ENCODE data around the gene CMTM2. TPM values are rescaled to one million over a fixed set of nuclear protein-coding genes. Genes with fewer than 3 reads are reported as not detected.

Gene CMTM2
- total RNA-seq, 1 donor from 2014 or later, result not detected

DNA sequence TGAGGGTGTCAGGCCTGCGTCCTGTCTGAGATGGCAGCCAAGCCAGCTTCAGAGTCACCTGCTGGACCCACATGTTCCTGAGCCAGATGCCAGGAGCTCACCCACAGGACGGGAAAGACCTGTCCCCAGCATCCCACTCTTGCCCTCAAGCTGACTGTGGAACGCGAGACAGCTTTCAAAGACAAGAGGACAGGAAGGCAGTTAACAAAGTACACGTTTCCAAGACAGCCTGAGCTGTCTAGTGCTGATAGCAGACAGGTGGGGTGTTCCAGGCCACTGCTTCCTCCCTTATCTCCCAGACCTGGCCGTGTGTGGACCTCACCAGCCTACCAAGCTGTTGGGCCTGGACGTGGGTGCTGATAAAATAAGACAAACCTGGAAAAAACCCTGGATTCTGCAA, 38.5 kb downstream of the CMTM2 start:
- Histone ChIP-seq H3K4me1 (peaks cover 23% of the 10 kb centered on the region), H3K4me3 (no peak overlapping the region), H3K27me3 (ENCODE audit: low read depth) (no peaks in the 10 kb centered on the region), H3K9me3 (replicated peaks) (no peaks in the 10 kb centered on the region), H3K27ac (replicated peaks) (no peak overlapping the region), H3K36me3 (peaks cover 17% of the 10 kb centered on the region)
- intact Hi-C loops (cut with micrococcal nuclease), result no loop called here
- DNase-seq, result no peak
- TF ChIP-seq CTCF (IDR thresholded peaks at IDR 0.05; ENCODE audit: borderline replicate concordance), result no peak

DNA sequence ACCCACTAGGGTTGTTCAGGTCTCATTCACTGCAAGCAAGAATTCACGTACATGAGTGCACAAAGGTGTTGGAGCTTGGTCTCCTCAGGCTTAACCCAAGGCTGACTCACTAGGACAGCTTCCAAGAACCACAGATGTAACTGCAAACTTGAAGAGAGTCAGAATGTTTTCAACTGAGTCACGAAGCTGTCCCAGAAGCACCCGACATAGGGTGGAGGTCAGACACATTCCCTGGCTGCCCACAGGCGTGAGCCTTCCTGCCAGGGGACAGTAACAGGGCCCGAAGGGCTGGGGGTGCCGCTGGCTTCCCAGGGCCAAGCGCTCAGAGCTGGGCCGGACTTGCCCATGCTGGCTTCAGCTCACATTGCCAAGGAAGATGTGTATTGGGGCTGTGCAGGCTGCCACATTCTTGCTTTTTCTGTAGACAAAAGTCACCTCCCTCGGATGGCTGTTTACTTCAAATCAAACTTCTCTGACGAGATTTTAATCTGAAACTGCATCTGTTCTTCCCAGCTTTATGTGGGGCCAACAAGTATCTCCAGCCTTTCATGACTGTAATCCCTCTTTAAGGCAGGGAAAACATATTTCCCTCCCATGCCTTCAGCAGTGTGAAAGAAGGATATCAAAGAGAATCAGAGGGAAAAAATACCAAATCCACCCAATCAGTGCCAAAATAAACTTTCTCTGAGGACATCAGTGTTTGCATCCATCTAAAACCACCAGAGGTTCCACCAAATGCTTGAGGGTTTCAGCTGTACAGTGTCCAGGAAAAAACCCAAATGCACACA, 39.5 kb downstream of the CMTM2 start:
- Histone ChIP-seq H3K27ac (replicated peaks) (no peak overlapping the region), H3K36me3 (peaks cover 11% of the 10 kb centered on the region), H3K27me3 (ENCODE audit: low read depth) (no peaks in the 10 kb centered on the region), H3K4me1 (peaks cover 30% of the 10 kb centered on the region), H3K4me3 (no peak overlapping the region), H3K9me3 (replicated peaks) (no peaks in the 10 kb centered on the region)
- no peak for TF ChIP-seq CTCF (IDR thresholded peaks at IDR 0.05; ENCODE audit: borderline replicate concordance)
- intact Hi-C loops (cut with micrococcal nuclease), result no loop called here
- no peak for DNase-seq

GRCh38 chr16:66619534-66620428, 40.5 kb downstream of the CMTM2 start:
- no peaks in the 10 kb centered on the region for H3K9me3 ChIP-seq (replicated peaks)
- no peak overlapping the region for H3K27ac ChIP-seq (replicated peaks)
- TF ChIP-seq CTCF (IDR thresholded peaks at IDR 0.05; ENCODE audit: borderline replicate concordance), result no peak
- intact Hi-C loops (cut with micrococcal nuclease), result no loop called here
- peaks cover 11% of the 10 kb centered on the region for H3K36me3 ChIP-seq
- no peak overlapping the region for H3K4me3 ChIP-seq
- no peak for DNase-seq
- no peaks in the 10 kb centered on the region for H3K27me3 ChIP-seq (ENCODE audit: low read depth)
- peaks cover 30% of the 10 kb centered on the region for H3K4me1 ChIP-seq

DNA sequence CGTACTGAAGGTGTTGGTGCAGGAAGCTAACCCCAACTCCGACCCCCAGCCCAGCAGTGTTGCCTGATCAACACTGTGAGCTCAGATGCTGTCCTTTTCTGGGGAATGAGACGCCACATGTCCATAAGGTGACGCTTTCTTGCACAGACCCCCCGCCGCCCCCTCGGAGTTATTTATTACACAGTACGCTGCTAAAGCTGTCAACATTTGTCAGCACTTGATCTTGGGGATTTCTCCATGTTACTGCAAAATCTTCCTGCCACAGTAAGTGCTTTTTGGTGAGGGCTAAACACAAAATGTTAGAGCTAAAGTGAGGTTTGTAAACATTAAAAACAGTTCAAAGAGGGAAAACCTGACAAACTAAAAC, 41.1 kb downstream of the CMTM2 start:
- Histone ChIP-seq H3K27ac (replicated peaks) (no peak overlapping the region), H3K36me3 (peaks cover 11% of the 10 kb centered on the region), H3K27me3 (ENCODE audit: low read depth) (no peaks in the 10 kb centered on the region), H3K9me3 (replicated peaks) (no peaks in the 10 kb centered on the region), H3K4me1 (peaks cover 30% of the 10 kb centered on the region), H3K4me3 (no peak overlapping the region)
- no peak for DNase-seq
- no peak for TF ChIP-seq CTCF (IDR thresholded peaks at IDR 0.05; ENCODE audit: borderline replicate concordance)
- intact Hi-C loops (cut with micrococcal nuclease), result no loop called here

GRCh38 chr16:66621973-66622372, 42.7 kb downstream of the CMTM2 start:
- intact Hi-C loops (cut with micrococcal nuclease), result no loop called here
- Histone ChIP-seq H3K27me3 (ENCODE audit: low read depth) (no peaks in the 10 kb centered on the region), H3K4me1 (peaks cover 30% of the 10 kb centered on the region), H3K4me3 (no peak overlapping the region), H3K36me3 (peaks cover 11% of the 10 kb centered on the region), H3K27ac (replicated peaks) (no peak overlapping the region), H3K9me3 (replicated peaks) (no peaks in the 10 kb centered on the region)
- DNase-seq, result no peak
- no peak for TF ChIP-seq CTCF (IDR thresholded peaks at IDR 0.05; ENCODE audit: borderline replicate concordance)
